ENCODE data around the gene LMTK2. TPM values are rescaled to one million over a fixed set of nuclear protein-coding genes. Genes with fewer than 3 reads are reported as not detected.

Gene LMTK2
- total RNA-seq, 4 donors from 2014 or later, result 22.5 to 31.7 (median 28.4) TPM

- H3K27me3 ChIP-seq, result no peaks in the 10 kb centered on the region
- H3K4me3 ChIP-seq, result no peak overlapping the region
- peak overlapping the region; percentile 11 to 56 (median 50) for H3K27ac ChIP-seq (replicated peaks in 1 of 4)
- intact Hi-C loops (cut with DNase I), result no loop called here
- TF ChIP-seq POLR2AphosphoS5 (IDR thresholded peaks at IDR 0.05) (no peak), POLR2A (IDR thresholded peaks at IDR 0.05; ENCODE audit: low read depth) (no peak), CTCF (IDR thresholded peaks at IDR 0.05) (no peak), EP300 (IDR thresholded peaks at IDR 0.05) (no peak)
- WGBS, result 44% methylated on average over 1 of the region's 1 CpG
- H3K36me3 ChIP-seq, result peaks cover 16 to 46% (median 26%) of the 10 kb centered on the region in 4 donors
- no peak for DNase-seq (ENCODE audit: extremely low spot score)
- H3K4me1 ChIP-seq, result peaks cover 0 to 13% (median 3%) of the 10 kb centered on the region in 4 donors
- no peaks in the 10 kb centered on the region for H3K9me3 ChIP-seq
Measured at GRCh38 chr7:98187138-98187502, 80.5 kb downstream of the LMTK2 start.

GRCh38 chr7:98189559-98189958 is 82.9 kb downstream of the LMTK2 start:
- peaks cover 39 to 70% (median 50%) of the 10 kb centered on the region in 4 donors for H3K36me3 ChIP-seq
- peaks cover 0 to 13% (median 3%) of the 10 kb centered on the region in 4 donors for H3K4me1 ChIP-seq
- intact Hi-C loops (cut with DNase I), result no loop called here
- H3K27me3 ChIP-seq, result no peaks in the 10 kb centered on the region
- no peak overlapping the region for H3K27ac ChIP-seq (replicated peaks in 1 of 4)
- 93% methylated on average over 11 of the region's 11 CpGs for WGBS
- no peaks in the 10 kb centered on the region for H3K9me3 ChIP-seq
- DNase-seq (ENCODE audit: extremely low spot score), result no peak
- no peak for TF ChIP-seq EP300 (IDR thresholded peaks at IDR 0.05)
- no peak for TF ChIP-seq CTCF (IDR thresholded peaks at IDR 0.05)
- no peak for TF ChIP-seq POLR2AphosphoS5 (IDR thresholded peaks at IDR 0.05)
- no peak for TF ChIP-seq POLR2A (IDR thresholded peaks at IDR 0.05; ENCODE audit: low read depth)
- H3K4me3 ChIP-seq, result no peak overlapping the region

DNA sequence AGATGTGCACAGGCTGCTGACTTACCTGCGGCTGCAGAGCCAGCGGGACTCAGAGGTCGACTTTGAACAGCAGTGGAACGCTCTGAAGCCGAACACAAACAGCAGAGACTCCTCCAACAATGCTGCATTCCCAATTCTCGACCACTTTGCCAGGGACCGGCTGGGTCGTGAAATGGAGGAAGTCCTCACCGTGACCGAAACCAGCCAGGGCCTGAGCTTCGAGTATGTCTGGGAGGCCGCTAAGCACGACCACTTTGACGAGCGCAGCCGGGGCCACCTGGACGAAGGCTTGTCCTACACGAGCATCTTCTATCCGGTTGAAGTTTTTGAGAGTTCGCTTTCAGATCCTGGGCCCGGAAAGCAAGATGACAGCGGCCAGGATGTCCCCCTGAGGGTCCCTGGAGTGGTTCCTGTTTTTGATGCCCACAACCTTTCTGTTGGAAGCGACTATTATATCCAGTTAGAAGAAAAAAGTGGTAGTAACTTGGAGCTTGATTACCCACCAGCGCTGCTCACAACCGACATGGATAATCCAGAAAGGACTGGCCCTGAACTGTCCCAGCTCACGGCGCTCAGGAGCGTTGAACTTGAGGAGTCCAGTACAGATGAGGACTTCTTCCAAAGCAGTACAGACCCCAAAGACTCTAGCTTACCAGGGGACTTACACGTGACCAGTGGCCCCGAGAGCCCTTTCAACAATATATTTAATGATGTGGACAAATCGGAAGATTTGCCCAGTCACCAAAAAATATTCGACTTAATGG is 85.2 kb downstream of the LMTK2 start:
- H3K27ac ChIP-seq (replicated peaks in 1 of 4), result no peak overlapping the region
- peaks cover 54 to 91% (median 72%) of the 10 kb centered on the region in 4 donors for H3K36me3 ChIP-seq
- intact Hi-C loops (cut with DNase I), result no loop called here

GRCh38 chr7:98192781-98193457 is 86.3 kb downstream of the LMTK2 start:
- Histone ChIP-seq H3K27ac (replicated peaks in 1 of 4) (no peak overlapping the region), H3K9me3 (no peaks in the 10 kb centered on the region), H3K27me3 (no peaks in the 10 kb centered on the region), H3K36me3 (peaks cover 54 to 92% (median 76%) of the 10 kb centered on the region in 4 donors), H3K4me3 (no peak overlapping the region), H3K4me1 (no peaks in the 10 kb centered on the region)
- no peak for DNase-seq (ENCODE audit: extremely low spot score)
- TF ChIP-seq POLR2AphosphoS5 (IDR thresholded peaks at IDR 0.05), result no peak
- TF ChIP-seq POLR2A (IDR thresholded peaks at IDR 0.05; ENCODE audit: low read depth), result no peak
- TF ChIP-seq CTCF (IDR thresholded peaks at IDR 0.05), result no peak
- TF ChIP-seq EP300 (IDR thresholded peaks at IDR 0.05), result no peak
- 95% methylated on average over 22 of the region's 22 CpGs for WGBS
- intact Hi-C loops (cut with DNase I), result no loop called here

More for the DNA sequence above, 85.2 kb downstream of the LMTK2 start:
- no peak for DNase-seq (ENCODE audit: extremely low spot score)
- H3K4me1 ChIP-seq, result peaks cover 0 to 2% (median 0%) of the 10 kb centered on the region in 4 donors
- H3K4me3 ChIP-seq, result no peak overlapping the region
- 96% methylated on average over 32 of the region's 32 CpGs for WGBS
- H3K9me3 ChIP-seq, result no peaks in the 10 kb centered on the region
- TF ChIP-seq POLR2A (IDR thresholded peaks at IDR 0.05; ENCODE audit: low read depth) (no peak), EP300 (IDR thresholded peaks at IDR 0.05) (no peak), CTCF (IDR thresholded peaks at IDR 0.05) (no peak), POLR2AphosphoS5 (IDR thresholded peaks at IDR 0.05) (no peak)
- no peaks in the 10 kb centered on the region for H3K27me3 ChIP-seq
